ENCODE results near the gene NR3C1.

Gene NR3C1

GRCh38 chr5:143251190-143251589 is 152.3 kb downstream of the NR3C1 start:
- no peak overlapping the region for H3K27ac ChIP-seq (ENCODE audit: low read depth, low read length)

GRCh38 chr5:143249851-143250250 is 153.6 kb downstream of the NR3C1 start:
- Histone ChIP-seq H3K79me2 (ENCODE audit: control insufficient read depth, low read length) (no peaks in the 10 kb centered on the region), H3F3A (ENCODE audit: control insufficient read depth, insufficient read depth) (no peaks in the 10 kb centered on the region), H3K9me2 (replicated peaks; ENCODE audit: control insufficient read depth, low read length) (no peaks in the 10 kb centered on the region), H3K4me2 (ENCODE audit: low read length) (no peak overlapping the region), H3K36me3 (ENCODE audit: control insufficient read depth, low read length) (no peaks in the 10 kb centered on the region), H3K27ac (ENCODE audit: low read depth, low read length) (no peak overlapping the region), H3K4me1 (ENCODE audit: control insufficient read depth, low read length) (peaks cover 11% of the 10 kb centered on the region), H4K20me1 (ENCODE audit: control insufficient read depth, insufficient read depth, low read depth, low read length) (no peaks in the 10 kb centered on the region), H3K27me3 (ENCODE audit: control insufficient read depth, low read length) (no peaks in the 10 kb centered on the region), H3K4me3 (ENCODE audit: low read length) (no peak overlapping the region), H3K9me3 (ENCODE audit: control insufficient read depth, insufficient read depth, low read length) (no peaks in the 10 kb centered on the region)
- TF ChIP-seq CTCF (IDR thresholded peaks at IDR 0.05; ENCODE audit: low read depth, low read length, poor library complexity, severe bottlenecking) (no peak), EZH2phosphoT487 (IDR thresholded peaks at IDR 0.05; ENCODE audit: borderline replicate concordance, low read length) (no peak)

More at GRCh38 chr5:143251190-143251589, 152.3 kb downstream of the NR3C1 start:
- Histone ChIP-seq H3F3A (ENCODE audit: control insufficient read depth, insufficient read depth) (no peaks in the 10 kb centered on the region), H3K27me3 (ENCODE audit: control insufficient read depth, low read length) (no peaks in the 10 kb centered on the region), H3K4me3 (ENCODE audit: low read length) (no peak overlapping the region), H3K9me2 (replicated peaks; ENCODE audit: control insufficient read depth, low read length) (no peaks in the 10 kb centered on the region), H4K20me1 (ENCODE audit: control insufficient read depth, insufficient read depth, low read depth, low read length) (no peaks in the 10 kb centered on the region), H3K9me3 (ENCODE audit: control insufficient read depth, insufficient read depth, low read length) (no peaks in the 10 kb centered on the region), H3K79me2 (ENCODE audit: control insufficient read depth, low read length) (no peaks in the 10 kb centered on the region), H3K36me3 (ENCODE audit: control insufficient read depth, low read length) (no peaks in the 10 kb centered on the region), H3K4me1 (ENCODE audit: control insufficient read depth, low read length) (peaks cover 11% of the 10 kb centered on the region), H3K4me2 (ENCODE audit: low read length) (no peak overlapping the region)
- TF ChIP-seq CTCF (IDR thresholded peaks at IDR 0.05; ENCODE audit: low read depth, low read length, poor library complexity, severe bottlenecking), result no peak
- TF ChIP-seq EZH2phosphoT487 (IDR thresholded peaks at IDR 0.05; ENCODE audit: borderline replicate concordance, low read length), result no peak

- Histone ChIP-seq H3F3A (ENCODE audit: control insufficient read depth, insufficient read depth) (no peaks in the 10 kb centered on the region), H4K20me1 (ENCODE audit: control insufficient read depth, insufficient read depth, low read depth, low read length) (no peaks in the 10 kb centered on the region), H3K4me2 (ENCODE audit: low read length) (no peak overlapping the region), H3K4me1 (ENCODE audit: control insufficient read depth, low read length) (peaks cover 11% of the 10 kb centered on the region), H3K79me2 (ENCODE audit: control insufficient read depth, low read length) (no peaks in the 10 kb centered on the region), H3K4me3 (ENCODE audit: low read length) (no peak overlapping the region), H3K9me2 (replicated peaks; ENCODE audit: control insufficient read depth, low read length) (no peaks in the 10 kb centered on the region), H3K27ac (ENCODE audit: low read depth, low read length) (no peak overlapping the region), H3K27me3 (ENCODE audit: control insufficient read depth, low read length) (no peaks in the 10 kb centered on the region), H3K9me3 (ENCODE audit: control insufficient read depth, insufficient read depth, low read length) (no peaks in the 10 kb centered on the region), H3K36me3 (ENCODE audit: control insufficient read depth, low read length) (no peaks in the 10 kb centered on the region)
- TF ChIP-seq EZH2phosphoT487 (IDR thresholded peaks at IDR 0.05; ENCODE audit: borderline replicate concordance, low read length) (no peak), CTCF (IDR thresholded peaks at IDR 0.05; ENCODE audit: low read depth, low read length, poor library complexity, severe bottlenecking) (no peak)
These were observed 154.5 kb downstream of the NR3C1 start for GRCh38 chr5:143248822-143249579.
